ENCODE measurements around the gene PTGFRN.

PTGFRN gene

DNA sequence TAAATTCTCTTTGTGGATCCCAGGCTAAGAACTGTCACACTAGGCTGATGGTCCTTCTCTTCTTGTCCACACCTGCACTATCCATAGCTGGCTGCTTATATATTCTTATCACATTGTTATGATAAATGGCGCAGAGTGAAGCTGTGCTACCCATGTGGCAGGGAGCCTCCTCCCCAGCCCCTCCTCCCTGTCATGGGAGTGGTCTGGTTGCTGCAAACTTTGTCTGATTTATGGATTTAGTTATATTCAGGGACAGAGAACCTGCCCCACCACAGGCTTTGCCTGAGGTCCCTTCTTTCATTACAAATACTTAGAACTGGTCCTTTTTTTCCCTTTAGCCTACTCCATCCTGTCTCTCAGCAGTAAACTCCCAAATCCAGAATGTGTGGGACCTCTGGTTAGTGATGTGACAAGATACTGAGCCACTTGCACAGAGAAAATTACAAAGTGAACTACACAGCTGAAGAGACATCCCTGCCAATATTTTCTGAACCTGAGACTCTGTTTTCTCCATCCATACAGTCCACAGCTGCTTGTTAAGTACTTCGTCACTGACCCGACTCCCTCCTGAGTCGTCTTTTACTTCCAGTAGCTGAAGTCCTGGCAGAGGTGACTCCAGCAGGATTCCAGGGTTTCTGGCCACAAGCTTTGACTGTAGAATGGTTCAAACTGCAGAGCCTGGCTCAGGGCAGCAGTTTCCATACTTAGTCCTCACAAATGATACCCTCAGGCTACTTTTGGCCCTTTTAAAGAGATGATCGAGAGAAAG is 37.6 kb downstream of the PTGFRN start:
- no peak for ATAC-seq
- TF ChIP-seq ZNF8 (CRISPR knock-in tag; IDR thresholded peaks at IDR 0.05) = no peak
- TF ChIP-seq, protein P1, sequence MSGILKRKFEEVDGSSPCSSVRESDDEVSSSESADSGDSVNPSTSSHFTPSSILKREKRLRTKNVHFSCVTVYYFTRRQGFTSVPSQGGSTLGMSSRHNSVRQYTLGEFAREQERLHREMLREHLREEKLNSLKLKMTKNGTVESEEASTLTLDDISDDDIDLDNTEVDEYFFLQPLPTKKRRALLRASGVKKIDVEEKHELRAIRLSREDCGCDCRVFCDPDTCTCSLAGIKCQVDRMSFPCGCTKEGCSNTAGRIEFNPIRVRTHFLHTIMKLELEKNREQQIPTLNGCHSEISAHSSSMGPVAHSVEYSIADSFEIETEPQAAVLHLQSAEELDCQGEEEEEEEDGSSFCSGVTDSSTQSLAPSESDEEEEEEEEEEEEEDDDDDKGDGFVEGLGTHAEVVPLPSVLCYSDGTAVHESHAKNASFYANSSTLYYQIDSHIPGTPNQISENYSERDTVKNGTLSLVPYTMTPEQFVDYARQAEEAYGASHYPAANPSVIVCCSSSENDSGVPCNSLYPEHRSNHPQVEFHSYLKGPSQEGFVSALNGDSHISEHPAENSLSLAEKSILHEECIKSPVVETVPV (CRISPR knock-in tag; IDR thresholded peaks at IDR 0.05) = no peak
- TF ChIP-seq ZFP3 (CRISPR knock-in tag; IDR thresholded peaks at IDR 0.05) = no peak
- TF ChIP-seq, protein P2, sequence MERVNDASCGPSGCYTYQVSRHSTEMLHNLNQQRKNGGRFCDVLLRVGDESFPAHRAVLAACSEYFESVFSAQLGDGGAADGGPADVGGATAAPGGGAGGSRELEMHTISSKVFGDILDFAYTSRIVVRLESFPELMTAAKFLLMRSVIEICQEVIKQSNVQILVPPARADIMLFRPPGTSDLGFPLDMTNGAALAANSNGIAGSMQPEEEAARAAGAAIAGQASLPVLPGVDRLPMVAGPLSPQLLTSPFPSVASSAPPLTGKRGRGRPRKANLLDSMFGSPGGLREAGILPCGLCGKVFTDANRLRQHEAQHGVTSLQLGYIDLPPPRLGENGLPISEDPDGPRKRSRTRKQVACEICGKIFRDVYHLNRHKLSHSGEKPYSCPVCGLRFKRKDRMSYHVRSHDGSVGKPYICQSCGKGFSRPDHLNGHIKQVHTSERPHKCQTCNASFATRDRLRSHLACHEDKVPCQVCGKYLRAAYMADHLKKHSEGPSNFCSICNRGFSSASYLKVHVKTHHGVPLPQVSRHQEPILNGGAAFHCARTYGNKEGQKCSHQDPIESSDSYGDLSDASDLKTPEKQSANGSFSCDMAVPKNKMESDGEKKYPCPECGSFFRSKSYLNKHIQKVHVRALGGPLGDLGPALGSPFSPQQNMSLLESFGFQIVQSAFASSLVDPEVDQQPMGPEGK (CRISPR knock-in tag; IDR thresholded peaks at IDR 0.05; ENCODE audit: borderline replicate concordance) = no peak
- TF ChIP-seq ZC3H10 (CRISPR knock-in tag; IDR thresholded peaks at IDR 0.05) = no peak
- no peak for TF ChIP-seq TOX (CRISPR knock-in tag; IDR thresholded peaks at IDR 0.05; ENCODE audit: borderline replicate concordance)
- no peak for TF ChIP-seq SNAI2 (CRISPR knock-in tag; IDR thresholded peaks at IDR 0.05)
- no peak for TF ChIP-seq ZNF70 (CRISPR knock-in tag; IDR thresholded peaks at IDR 0.05)
- TF ChIP-seq ESRRG (CRISPR knock-in tag; IDR thresholded peaks at IDR 0.05) = no peak
- TF ChIP-seq ZNF565 (CRISPR knock-in tag; conservative IDR thresholded peaks at IDR 0.05; ENCODE audit: low read depth) = no peak

DNA sequence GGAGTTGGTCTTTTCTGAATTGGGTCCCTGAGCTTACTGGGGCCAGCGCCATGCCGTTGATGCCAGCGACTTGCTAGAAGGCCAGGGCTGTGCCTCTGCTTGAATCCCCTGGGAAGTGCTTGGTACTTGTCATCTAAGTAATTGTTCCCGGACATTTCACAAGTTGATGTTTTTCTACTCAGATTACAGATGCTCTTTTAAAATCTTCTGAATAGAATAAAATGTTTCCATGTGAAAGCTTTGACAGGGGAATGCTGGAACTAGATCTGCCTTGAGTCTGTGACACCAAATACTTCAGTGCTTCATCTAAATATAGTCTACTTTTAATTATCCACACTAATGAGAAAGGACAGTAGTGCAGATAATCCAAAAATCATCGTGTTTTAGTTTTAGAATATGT is 38.3 kb downstream of the PTGFRN start:
- TF ChIP-seq, protein P3, sequence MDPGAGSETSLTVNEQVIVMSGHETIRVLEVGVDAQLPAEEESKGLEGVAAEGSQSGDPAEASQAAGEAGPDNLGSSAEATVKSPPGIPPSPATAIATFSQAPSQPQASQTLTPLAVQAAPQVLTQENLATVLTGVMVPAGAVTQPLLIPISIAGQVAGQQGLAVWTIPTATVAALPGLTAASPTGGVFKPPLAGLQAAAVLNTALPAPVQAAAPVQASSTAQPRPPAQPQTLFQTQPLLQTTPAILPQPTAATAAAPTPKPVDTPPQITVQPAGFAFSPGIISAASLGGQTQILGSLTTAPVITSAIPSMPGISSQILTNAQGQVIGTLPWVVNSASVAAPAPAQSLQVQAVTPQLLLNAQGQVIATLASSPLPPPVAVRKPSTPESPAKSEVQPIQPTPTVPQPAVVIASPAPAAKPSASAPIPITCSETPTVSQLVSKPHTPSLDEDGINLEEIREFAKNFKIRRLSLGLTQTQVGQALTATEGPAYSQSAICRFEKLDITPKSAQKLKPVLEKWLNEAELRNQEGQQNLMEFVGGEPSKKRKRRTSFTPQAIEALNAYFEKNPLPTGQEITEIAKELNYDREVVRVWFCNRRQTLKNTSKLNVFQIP (CRISPR knock-in tag; IDR thresholded peaks at IDR 0.05; ENCODE audit: borderline replicate concordance, low read depth) = no peak
- TF ChIP-seq ZNF565 (CRISPR knock-in tag; conservative IDR thresholded peaks at IDR 0.05; ENCODE audit: low read depth) (no peak), ZC3H10 (CRISPR knock-in tag; IDR thresholded peaks at IDR 0.05) (no peak), TCF4 (CRISPR knock-in tag; IDR thresholded peaks at IDR 0.05; ENCODE audit: borderline replicate concordance) (no peak), ARNTL (CRISPR knock-in tag; IDR thresholded peaks at IDR 0.05; ENCODE audit: borderline replicate concordance, low read depth) (no peak), TOX (CRISPR knock-in tag; IDR thresholded peaks at IDR 0.05; ENCODE audit: borderline replicate concordance) (no peak), OSR1 (CRISPR knock-in tag; IDR thresholded peaks at IDR 0.05) (no peak), PPARA (CRISPR knock-in tag; IDR thresholded peaks at IDR 0.05; ENCODE audit: borderline replicate concordance) (no peak), ISL1 (CRISPR knock-in tag; IDR thresholded peaks at IDR 0.05) (no peak), CSDC2 (CRISPR knock-in tag; IDR thresholded peaks at IDR 0.05) (no peak), ESRRG (CRISPR knock-in tag; IDR thresholded peaks at IDR 0.05) (no peak), GLIS3 (CRISPR knock-in tag; IDR thresholded peaks at IDR 0.05) (no peak), BACH2 (CRISPR knock-in tag; IDR thresholded peaks at IDR 0.05; ENCODE audit: borderline replicate concordance) (no peak), ZFP3 (CRISPR knock-in tag; IDR thresholded peaks at IDR 0.05) (no peak)
- TF ChIP-seq, protein P4, sequence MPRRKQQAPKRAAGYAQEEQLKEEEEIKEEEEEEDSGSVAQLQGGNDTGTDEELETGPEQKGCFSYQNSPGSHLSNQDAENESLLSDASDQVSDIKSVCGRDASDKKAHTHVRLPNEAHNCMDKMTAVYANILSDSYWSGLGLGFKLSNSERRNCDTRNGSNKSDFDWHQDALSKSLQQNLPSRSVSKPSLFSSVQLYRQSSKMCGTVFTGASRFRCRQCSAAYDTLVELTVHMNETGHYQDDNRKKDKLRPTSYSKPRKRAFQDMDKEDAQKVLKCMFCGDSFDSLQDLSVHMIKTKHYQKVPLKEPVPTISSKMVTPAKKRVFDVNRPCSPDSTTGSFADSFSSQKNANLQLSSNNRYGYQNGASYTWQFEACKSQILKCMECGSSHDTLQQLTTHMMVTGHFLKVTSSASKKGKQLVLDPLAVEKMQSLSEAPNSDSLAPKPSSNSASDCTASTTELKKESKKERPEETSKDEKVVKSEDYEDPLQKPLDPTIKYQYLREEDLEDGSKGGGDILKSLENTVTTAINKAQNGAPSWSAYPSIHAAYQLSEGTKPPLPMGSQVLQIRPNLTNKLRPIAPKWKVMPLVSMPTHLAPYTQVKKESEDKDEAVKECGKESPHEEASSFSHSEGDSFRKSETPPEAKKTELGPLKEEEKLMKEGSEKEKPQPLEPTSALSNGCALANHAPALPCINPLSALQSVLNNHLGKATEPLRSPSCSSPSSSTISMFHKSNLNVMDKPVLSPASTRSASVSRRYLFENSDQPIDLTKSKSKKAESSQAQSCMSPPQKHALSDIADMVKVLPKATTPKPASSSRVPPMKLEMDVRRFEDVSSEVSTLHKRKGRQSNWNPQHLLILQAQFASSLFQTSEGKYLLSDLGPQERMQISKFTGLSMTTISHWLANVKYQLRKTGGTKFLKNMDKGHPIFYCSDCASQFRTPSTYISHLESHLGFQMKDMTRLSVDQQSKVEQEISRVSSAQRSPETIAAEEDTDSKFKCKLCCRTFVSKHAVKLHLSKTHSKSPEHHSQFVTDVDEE (CRISPR knock-in tag; IDR thresholded peaks at IDR 0.05) = no peak
- TF ChIP-seq, protein P5, sequence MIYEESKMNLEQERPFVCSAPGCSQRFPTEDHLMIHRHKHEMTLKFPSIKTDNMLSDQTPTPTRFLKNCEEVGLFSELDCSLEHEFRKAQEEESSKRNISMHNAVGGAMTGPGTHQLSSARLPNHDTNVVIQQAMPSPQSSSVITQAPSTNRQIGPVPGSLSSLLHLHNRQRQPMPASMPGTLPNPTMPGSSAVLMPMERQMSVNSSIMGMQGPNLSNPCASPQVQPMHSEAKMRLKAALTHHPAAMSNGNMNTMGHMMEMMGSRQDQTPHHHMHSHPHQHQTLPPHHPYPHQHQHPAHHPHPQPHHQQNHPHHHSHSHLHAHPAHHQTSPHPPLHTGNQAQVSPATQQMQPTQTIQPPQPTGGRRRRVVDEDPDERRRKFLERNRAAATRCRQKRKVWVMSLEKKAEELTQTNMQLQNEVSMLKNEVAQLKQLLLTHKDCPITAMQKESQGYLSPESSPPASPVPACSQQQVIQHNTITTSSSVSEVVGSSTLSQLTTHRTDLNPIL (CRISPR knock-in tag; IDR thresholded peaks at IDR 0.05; ENCODE audit: low read depth) = no peak
- TF ChIP-seq, protein P1 (CRISPR knock-in tag; IDR thresholded peaks at IDR 0.05) = no peak
- no peak for ATAC-seq
